Nephron progenitor cell (in vitro differentiated cells): ENCODE results near the gene SIRPG.

Experiments used
- DNase-seq: peaks from one replicate; pipeline ENCODE4 v3.0.0; 2021
- H3K27ac Mint-ChIP-seq: 2 replicates; pipeline ENCODE4 v1.8.0; 2021; ENCODE audit warnings: mild to moderate bottlenecking, moderate library complexity, mixed read lengths
- H3K27me3 Mint-ChIP-seq: 2 replicates; pipeline ENCODE4 v1.8.0; 2021; ENCODE audit warnings: mild to moderate bottlenecking, low read depth, mixed read lengths; ENCODE audit not compliant: poor library complexity
- H3K36me3 Mint-ChIP-seq: 2 replicates; pipeline ENCODE4 v1.8.0; 2021; ENCODE audit warnings: low read depth, mixed read lengths
- H3K4me1 Mint-ChIP-seq: 2 replicates; pipeline ENCODE4 v1.8.0; 2021; ENCODE audit warnings: mixed read lengths
- H3K4me3 Mint-ChIP-seq: 2 replicates; pipeline ENCODE4 v1.8.0; 2021; ENCODE audit warnings: mild to moderate bottlenecking, moderate library complexity, mixed read lengths
- H3K9me3 Mint-ChIP-seq: 2 replicates; pipeline ENCODE4 v1.8.0; 2021; ENCODE audit warnings: mild to moderate bottlenecking, moderate library complexity, mixed read lengths
- CTCF ChIP-seq: fragments of 200-600 bp; sonication (generic); IDR thresholded peaks from 2 replicates; pipeline ENCODE4 v1.5.0; 2021; ENCODE audit warnings: antibody characterized with exemption

SIRPG gene

GRCh38 chr20:1687053-1687452, 29.5 kb upstream of the SIRPG start:
- Mint-ChIP-seq H3K4me1 (peaks cover 11% of the 10 kb centered on the region), H3K4me3 (no peak overlapping the region), H3K27ac (no peak overlapping the region), H3K36me3 (no peaks in the 10 kb centered on the region), H3K9me3 (peaks cover 28% of the 10 kb centered on the region), H3K27me3 (peaks cover 26% of the 10 kb centered on the region)
- TF ChIP-seq CTCF = no peak
- DNase-seq = no peak

- Mint-ChIP-seq H3K27me3 (peaks cover 18% of the 10 kb centered on the region), H3K9me3 (peaks cover 26% of the 10 kb centered on the region), H3K36me3 (no peaks in the 10 kb centered on the region), H3K27ac (no peak overlapping the region), H3K4me3 (no peak overlapping the region), H3K4me1 (peaks cover 11% of the 10 kb centered on the region)
- TF ChIP-seq CTCF = no peak
- DNase-seq = no peak
Observed at GRCh38 chr20:1686151-1686748, 28.7 kb upstream of the SIRPG start.

- no peak for TF ChIP-seq CTCF
- Mint-ChIP-seq H3K4me1 (peaks cover 11% of the 10 kb centered on the region), H3K27me3 (peaks cover 17% of the 10 kb centered on the region), H3K4me3 (no peak overlapping the region), H3K27ac (no peak overlapping the region), H3K36me3 (no peaks in the 10 kb centered on the region), H3K9me3 (peaks cover 22% of the 10 kb centered on the region)
- DNase-seq = no peak
Observed at GRCh38 chr20:1685304-1686052, 27.9 kb upstream of the SIRPG start.

GRCh38 chr20:1684872-1685271, 27.3 kb upstream of the SIRPG start:
- Mint-ChIP-seq H3K36me3 (no peaks in the 10 kb centered on the region), H3K4me3 (no peak overlapping the region), H3K27me3 (peaks cover 17% of the 10 kb centered on the region), H3K27ac (no peak overlapping the region), H3K4me1 (peaks cover 11% of the 10 kb centered on the region), H3K9me3 (peaks cover 18% of the 10 kb centered on the region)
- no peak for TF ChIP-seq CTCF
- DNase-seq = no peak

- H3K27ac Mint-ChIP-seq = no peak overlapping the region
- H3K36me3 Mint-ChIP-seq = no peaks in the 10 kb centered on the region
- H3K9me3 Mint-ChIP-seq = no peaks in the 10 kb centered on the region
- H3K4me1 Mint-ChIP-seq = no peaks in the 10 kb centered on the region
- H3K4me3 Mint-ChIP-seq = no peak overlapping the region
- no peak for DNase-seq
- H3K27me3 Mint-ChIP-seq = peaks cover 7% of the 10 kb centered on the region
- TF ChIP-seq CTCF = no peak
Observed at GRCh38 chr20:1676650-1677049, 19.1 kb upstream of the SIRPG start.
